Activated CD8-positive, alpha-beta T cell treated with anti-CD3 and anti-CD28 coated beads for 36 hours (primary cell): ENCODE data around the gene KRT82. TPM values are rescaled to one million over a fixed set of nuclear protein-coding genes. Genes with fewer than 3 reads are reported as not detected.
"Not testable (repeated sequence)": the region's sequence is repeated elsewhere in the genome, so short reads cannot be mapped to it uniquely, and the experiment has no call there.

Source experiments
- ATAC-seq: fragments of 200-7000 bp; cut with Tn5 transposase; one replicate; pipeline ENCODE4 v1.10.0; 2021; ENCODE audit warnings: mild to moderate bottlenecking, moderate library complexity
- CTCF ChIA-PET: fragments of 350-600 bp; sonication (Branson Sonifier 250); formaldehyde crosslinking; loops from one replicate; lab custom pipeline; 2021; ENCODE audit warnings: antibody characterized with exemption; lab: Charles Lee
- POLR2A ChIA-PET: fragments of 350-600 bp; sonication (Branson Sonifier 250); formaldehyde crosslinking; loops from one replicate; lab custom pipeline; 2021; ENCODE audit warnings: antibody characterized with exemption; lab: Charles Lee
- DNase-seq: peaks from one replicate; pipeline ENCODE4 v3.0.0-alpha.2; 2020
- H3K27ac Mint-ChIP-seq: one replicate; pipeline ENCODE4 v1.8.0; 2021; ENCODE audit warnings: mild to moderate bottlenecking, mixed read lengths
- H3K27me3 Mint-ChIP-seq: one replicate; pipeline ENCODE4 v1.8.0; 2021; ENCODE audit warnings: mixed read lengths
- H3K36me3 Mint-ChIP-seq: one replicate; pipeline ENCODE4 v1.8.0; 2021; ENCODE audit warnings: low read depth, mixed read lengths
- H3K4me1 Mint-ChIP-seq: one replicate; pipeline ENCODE4 v1.8.0; 2021; ENCODE audit warnings: low read depth, mixed read lengths
- H3K4me3 Mint-ChIP-seq: one replicate; pipeline ENCODE4 v1.8.0; 2021; ENCODE audit warnings: mild to moderate bottlenecking, moderate library complexity, mixed read lengths
- H3K9me3 Mint-ChIP-seq: one replicate; pipeline ENCODE4 v1.8.0; 2021; ENCODE audit warnings: mixed read lengths
- CTCF ChIP-seq: fragments of 200-600 bp; IDR thresholded peaks from one replicate; pipeline ENCODE4 v1.8.0; 2022; ENCODE audit warnings: antibody characterized with exemption, mild to moderate bottlenecking
- intact Hi-C: fragments of 100-400 bp; cut with micrococcal nuclease; formaldehyde crosslinking; loops from one replicate; pipeline ENCODE4 v1.10.0; 2022
- total RNA-seq, 2 experiments: library from RNA; stranded (reverse); gene quantifications; one replicate each; pipeline ENCODE4 v1.2.3, GENCODE V29; 2021

Gene KRT82
- total RNA-seq, 2 experiments from 2014 or later = not detected

- Mint-ChIP-seq H3K9me3 (no peaks in the 10 kb centered on the region), H3K4me3 (no peak overlapping the region), H3K4me1 (no peaks in the 10 kb centered on the region), H3K27me3 (peaks cover 3% of the 10 kb centered on the region), H3K36me3 (no peaks in the 10 kb centered on the region), H3K27ac (no peak overlapping the region)
- ATAC-seq (no peak), DNase-seq (no peak)
- ChIA-PET POLR2A (interaction anchor here (1.8 kb wide), 1 partner anchor 14 kb away, joined by 3 read pairs; no protein-coding TSS in a partner anchor), CTCF (no interaction called here)
- no peak for TF ChIP-seq CTCF
- intact Hi-C loops = no loop called here
These were observed 7.1 kb upstream of the KRT82 start for GRCh38 chr12:52413202-52413601.

- Mint-ChIP-seq H3K27ac (no peak overlapping the region), H3K36me3 (no peaks in the 10 kb centered on the region), H3K27me3 (peaks cover 3% of the 10 kb centered on the region), H3K4me1 (no peaks in the 10 kb centered on the region), H3K4me3 (no peak overlapping the region), H3K9me3 (no peaks in the 10 kb centered on the region)
- ATAC-seq (no peak), DNase-seq (no peak)
- ChIA-PET CTCF (interaction anchor here (1.4 kb wide), 1 partner anchor 468 kb away, joined by 4 read pairs; no protein-coding TSS in a partner anchor), POLR2A (interaction anchor here (1.8 kb wide), 1 partner anchor 13 kb away, joined by 3 read pairs; no protein-coding TSS in a partner anchor)
- no peak for TF ChIP-seq CTCF
- intact Hi-C loops = no loop called here
These were observed 5.7 kb upstream of the KRT82 start for GRCh38 chr12:52411815-52412214.

GRCh38 chr12:52410589-52411248 lies 4.6 kb upstream of the KRT82 start:
- intact Hi-C loops, CTCF ChIA-PET, POLR2A ChIA-PET, H3K36me3 Mint-ChIP-seq, H3K4me3 Mint-ChIP-seq, H3K9me3 Mint-ChIP-seq, H3K4me1 Mint-ChIP-seq, ATAC-seq, DNase-seq, H3K27ac Mint-ChIP-seq, H3K27me3 Mint-ChIP-seq: not testable (repeated sequence)

GRCh38 chr12:52407918-52408317 lies 1.8 kb upstream of the KRT82 start:
- no peak overlapping the region for H3K4me3 Mint-ChIP-seq
- no peaks in the 10 kb centered on the region for H3K9me3 Mint-ChIP-seq
- H3K27me3 Mint-ChIP-seq = no peaks in the 10 kb centered on the region
- ChIA-PET POLR2A (no interaction called here), CTCF (no interaction called here)
- H3K36me3 Mint-ChIP-seq = no peaks in the 10 kb centered on the region
- H3K27ac Mint-ChIP-seq = no peak overlapping the region
- ATAC-seq = no peak
- no peaks in the 10 kb centered on the region for H3K4me1 Mint-ChIP-seq
- intact Hi-C loops = no loop called here
- TF ChIP-seq CTCF = no peak
- no peak for DNase-seq

- Mint-ChIP-seq H3K4me1 (no peaks in the 10 kb centered on the region), H3K4me3 (no peak overlapping the region), H3K27me3 (no peaks in the 10 kb centered on the region), H3K27ac (no peak overlapping the region), H3K36me3 (no peaks in the 10 kb centered on the region), H3K9me3 (no peaks in the 10 kb centered on the region)
- no peak for TF ChIP-seq CTCF
- DNase-seq = no peak
- CTCF ChIA-PET = interaction anchor here (0.8 kb wide), 1 partner anchor 11 kb away, joined by 3 read pairs; no protein-coding TSS in a partner anchor
- POLR2A ChIA-PET = no interaction called here
- intact Hi-C loops = no loop called here
- no peak for ATAC-seq
These were observed 1.2 kb downstream of the KRT82 start for GRCh38 chr12:52404951-52405350.
